SK-N-MC (cell line): ENCODE measurements around the gene IRX6.

Experiments
- DNase-seq: peaks from one replicate; pipeline ENCODE4 v3.0.0-alpha.2; 2011; ENCODE audit warnings: low read depth, low spot score
- H3K27ac ChIP-seq: fragments of 200-600 bp; sonication (generic); 2 replicates; pipeline ENCODE4 v1.5.1; 2016; ENCODE audit warnings: mixed run types
- H3K36me3 ChIP-seq: fragments of 200-600 bp; sonication (generic); 2 replicates; pipeline ENCODE4 v1.6.1; 2017; ENCODE audit warnings: antibody characterized with exemption, low read length, mixed read lengths; ENCODE audit not compliant: insufficient read depth
- H3K4me3 ChIP-seq: fragments of 200-600 bp; sonication (generic); 2 replicates; pipeline ENCODE4 v1.5.1; 2016
- H3K9ac ChIP-seq: fragments of 200-600 bp; sonication (generic); 2 replicates; pipeline ENCODE4 v1.8.0; 2017; ENCODE audit warnings: mixed run types, mixed read lengths; ENCODE audit not compliant: insufficient read length
- H3K9me3 ChIP-seq: fragments of 200-600 bp; sonication (generic); 2 replicates; pipeline ENCODE4 v1.6.1; 2017; ENCODE audit warnings: low read depth, mild to moderate bottlenecking, antibody characterized with exemption, low read length, moderate library complexity, mixed read lengths
- EZH2 ChIP-seq: fragments of 200-600 bp; sonication (generic); IDR thresholded peaks from one replicate; pipeline ENCODE4 v1.6.1; 2017; ENCODE audit warnings: antibody characterized with exemption
- FOXP2 ChIP-seq: optimal IDR thresholded peaks from 2 replicates; pipeline ENCODE3; 2011; ENCODE audit warnings: mild to moderate bottlenecking, moderate library complexity; ENCODE audit not compliant: insufficient read depth; ENCODE audit errors: extremely low read length, control extremely low read depth
- POLR2AphosphoS5 ChIP-seq: IDR thresholded peaks from 2 replicates; pipeline ENCODE4 v1.6.1; 2012; ENCODE audit warnings: mild to moderate bottlenecking, low read depth, low read length, borderline replicate concordance

Gene IRX6

GRCh38 chr16:55284718-55285099 lies 39.3 kb upstream of the IRX6 start:
- Histone ChIP-seq H3K27ac (no peak overlapping the region), H3K9me3 (0 out of 2 replicates have a peak, but pooled peaks cover 2% of the 10 kb centered on the region), H3K9ac (no peak overlapping the region), H3K4me3 (no peak overlapping the region), H3K36me3 (no peaks in the 10 kb centered on the region)
- no peak for TF ChIP-seq EZH2
- no peak for TF ChIP-seq POLR2AphosphoS5
- no peak for TF ChIP-seq FOXP2
- no peak for DNase-seq

- H3K4me3 ChIP-seq: no peak overlapping the region
- TF ChIP-seq POLR2AphosphoS5 (no peak), FOXP2 (no peak), EZH2 (no peak)
Observed at GRCh38 chr16:55285586-55285985, 38.4 kb upstream of the IRX6 start.

GRCh38 chr16:55289353-55289752 lies 34.6 kb upstream of the IRX6 start:
- Histone ChIP-seq H3K9me3 (0 out of 2 replicates have a peak, but pooled peaks cover 2% of the 10 kb centered on the region), H3K4me3 (no peak overlapping the region), H3K27ac (no peak overlapping the region), H3K9ac (no peak overlapping the region), H3K36me3 (no peaks in the 10 kb centered on the region)
- DNase-seq: no peak
- TF ChIP-seq FOXP2 (no peak), EZH2 (no peak), POLR2AphosphoS5 (no peak)

More at GRCh38 chr16:55285586-55285985, 38.4 kb upstream of the IRX6 start:
- Histone ChIP-seq H3K36me3 (no peaks in the 10 kb centered on the region), H3K9me3 (0 out of 2 replicates have a peak, but pooled peaks cover 2% of the 10 kb centered on the region), H3K9ac (no peak overlapping the region), H3K27ac (no peak overlapping the region)
- no peak for DNase-seq

- TF ChIP-seq FOXP2: no peak
- no peak for TF ChIP-seq EZH2
- TF ChIP-seq POLR2AphosphoS5: no peak
- no peak for DNase-seq
- Histone ChIP-seq H3K9me3 (0 out of 2 replicates have a peak, but pooled peaks cover 2% of the 10 kb centered on the region), H3K4me3 (no peak overlapping the region), H3K9ac (no peak overlapping the region), H3K27ac (no peak overlapping the region), H3K36me3 (no peaks in the 10 kb centered on the region)
Observed at GRCh38 chr16:55291847-55292246, 32.2 kb upstream of the IRX6 start.

- Histone ChIP-seq H3K9ac (no peak overlapping the region), H3K27ac (no peak overlapping the region), H3K4me3 (no peak overlapping the region), H3K36me3 (no peaks in the 10 kb centered on the region), H3K9me3 (0 out of 2 replicates have a peak, but pooled peaks cover 2% of the 10 kb centered on the region)
- DNase-seq: no peak
- no peak for TF ChIP-seq POLR2AphosphoS5
- no peak for TF ChIP-seq FOXP2
- TF ChIP-seq EZH2: no peak
Observed at GRCh38 chr16:55292491-55292890, 31.5 kb upstream of the IRX6 start.

GRCh38 chr16:55294129-55294528 lies 29.9 kb upstream of the IRX6 start:
- Histone ChIP-seq H3K36me3 (no peaks in the 10 kb centered on the region), H3K9me3 (no peaks in the 10 kb centered on the region), H3K27ac (no peak overlapping the region), H3K4me3 (no peak overlapping the region), H3K9ac (no peak overlapping the region)
- no peak for DNase-seq
- TF ChIP-seq EZH2 (no peak), FOXP2 (no peak), POLR2AphosphoS5 (no peak)

GRCh38 chr16:55294931-55295342 lies 29.1 kb upstream of the IRX6 start:
- no peaks in the 10 kb centered on the region for H3K9me3 ChIP-seq
- H3K36me3 ChIP-seq: no peaks in the 10 kb centered on the region
- H3K27ac ChIP-seq: no peak overlapping the region
- no peak overlapping the region for H3K9ac ChIP-seq
- TF ChIP-seq EZH2: no peak
- TF ChIP-seq POLR2AphosphoS5: no peak
- no peak for TF ChIP-seq FOXP2
- no peak for DNase-seq
- no peak overlapping the region for H3K4me3 ChIP-seq

GRCh38 chr16:55297062-55297909 lies 26.7 kb upstream of the IRX6 start:
- Histone ChIP-seq H3K27ac (no peak overlapping the region), H3K36me3 (no peaks in the 10 kb centered on the region), H3K4me3 (no peak overlapping the region), H3K9ac (no peak overlapping the region), H3K9me3 (no peaks in the 10 kb centered on the region)
- no peak for DNase-seq
- TF ChIP-seq EZH2: no peak
